Liver (tissue), 3 donors: ENCODE results near the gene TLE1.

Experiments used
- ATF3 ChIP-seq: IDR thresholded peaks from 2 replicates; pipeline ENCODE4 v1.6.1; 2016; ENCODE audit warnings: antibody characterized with exemption
- CTCF ChIP-seq: fragments of 150-350 bp; IDR thresholded peaks from 2 replicates; pipeline ENCODE4 v1.5.1; 2017; ENCODE audit warnings: improper control_type of control experiment, low read depth, low read length; ENCODE audit not compliant: missing input control
- MAX ChIP-seq: IDR thresholded peaks from 2 replicates; pipeline ENCODE4 v1.6.1; 2016; ENCODE audit warnings: antibody characterized with exemption
- RAD21 ChIP-seq, 2 donors: IDR thresholded peaks; 2 replicates each; pipeline ENCODE4 v1.6.1; 2016; ENCODE audit warnings: antibody characterized with exemption in 2 of 2, mild to moderate bottlenecking in 2 of 2
- ZBTB33 ChIP-seq: IDR thresholded peaks from 2 replicates; pipeline ENCODE4 v1.6.1; 2016; ENCODE audit warnings: antibody characterized with exemption
- donor health status: healthy.
- donor health status: healthy.

- TF ChIP-seq CTCF (no peak), MAX (no peak), RAD21 (IDR thresholded peaks at IDR 0.05) (no peak), ATF3 (no peak), ZBTB33 (no peak)
Measured at GRCh38 chr9:81585191-81585763, 104.1 kb downstream of the TLE1 start.
